NCI-H345 treated with DMSO at 0.1 percent for 48 hours (cell line): Measurements from ENCODE around the gene SLC16A9.
"Not testable (repeated sequence)": the region's sequence is repeated elsewhere in the genome, so short reads cannot be mapped to it uniquely, and the experiment has no call there.

ENCODE experiments used
- DNase-seq: peaks from one replicate; lab custom pipeline; 2025; ENCODE audit not compliant: unreplicated experiment; lab: John Stamatoyannopoulos, UW

The SLC16A9 gene

GRCh38 chr10:59677253-59677831, 32.3 kb downstream of the SLC16A9 start:
- no peak for DNase-seq

GRCh38 chr10:59675812-59676211, 33.8 kb downstream of the SLC16A9 start:
- no peak for DNase-seq

- no peak for DNase-seq
Observed at GRCh38 chr10:59674215-59674836, 35.3 kb downstream of the SLC16A9 start.

GRCh38 chr10:59672150-59672875, 37.3 kb downstream of the SLC16A9 start:
- no peak for DNase-seq

- no peak for DNase-seq
Observed at GRCh38 chr10:59670269-59670668, 39.4 kb downstream of the SLC16A9 start.

- DNase-seq, result no peak
Observed at GRCh38 chr10:59668096-59668495, 41.6 kb downstream of the SLC16A9 start.

- no peak for DNase-seq
Observed at GRCh38 chr10:59666310-59666709, 43.3 kb downstream of the SLC16A9 start.

GRCh38 chr10:59663213-59663612, 46.4 kb downstream of the SLC16A9 start:
- DNase-seq, result not testable (repeated sequence)

GRCh38 chr10:59657724-59658123, 51.9 kb downstream of the SLC16A9 start:
- no peak for DNase-seq

- DNase-seq, result no peak
Observed at GRCh38 chr10:59655309-59655708, 54.3 kb downstream of the SLC16A9 start.

- DNase-seq, result no peak
Observed at GRCh38 chr10:59654007-59654406, 55.6 kb downstream of the SLC16A9 start.

- no peak for DNase-seq
Observed at GRCh38 chr10:59651902-59652301, 57.7 kb downstream of the SLC16A9 start.

GRCh38 chr10:59649606-59650346, 59.9 kb downstream of the SLC16A9 start:
- DNase-seq, result no peak

GRCh38 chr10:59648711-59649201, 60.9 kb downstream of the SLC16A9 start:
- DNase-seq, result no peak

- DNase-seq, result no peak
Observed at GRCh38 chr10:59644841-59645240, 64.8 kb downstream of the SLC16A9 start.

- DNase-seq, result not testable (repeated sequence)
Observed at GRCh38 chr10:59641688-59642087, 68.0 kb downstream of the SLC16A9 start.

GRCh38 chr10:59635502-59636290, 74.0 kb downstream of the SLC16A9 start:
- no peak for DNase-seq

- no peak for DNase-seq
Observed at GRCh38 chr10:59634102-59634501, 75.5 kb downstream of the SLC16A9 start.

- no peak for DNase-seq
Observed at GRCh38 chr10:59633063-59633462, 76.6 kb downstream of the SLC16A9 start.

GRCh38 chr10:59631882-59632807, 77.5 kb downstream of the SLC16A9 start:
- no peak for DNase-seq
